Gastroesophageal sphincter (tissue), 3 donors: ENCODE data around the gene MBNL1.

Source experiments
- EP300 ChIP-seq: sonication (generic); formaldehyde crosslinking; IDR thresholded peaks from one replicate; pipeline ENCODE4 v1.6.1; 2017; ENCODE audit warnings: antibody characterized with exemption, mild to moderate bottlenecking
- POLR2A ChIP-seq, 2 donors: fragments of 450-650 bp; IDR thresholded peaks; one replicate each; pipeline ENCODE4 v1.6.1; 2017; ENCODE audit warnings: antibody characterized with exemption in 2 of 2, mild to moderate bottlenecking in 2 of 2, moderate library complexity in 1 of 2
- TF ChIP-seq, protein P1 (sequence below), 4 experiments: fragments of 200-600 bp in 2 of 4; fragments of 450-650 bp in 2 of 4; sonication (generic) in 1 of 4; IDR thresholded peaks; one replicate each; pipeline ENCODE4 v1.5.1; 2017 to 2019; ENCODE audit warnings: antibody characterized with exemption in 4 of 4, mild to moderate bottlenecking in 2 of 4, moderate library complexity in 2 of 4

GRCh38 chr3:152446495-152446894 is 177.8 kb downstream of the MBNL1 start:
- TF ChIP-seq POLR2A (IDR thresholded peaks at IDR 0.05) (no peak), EP300 (no peak)
- TF ChIP-seq, protein P1, sequence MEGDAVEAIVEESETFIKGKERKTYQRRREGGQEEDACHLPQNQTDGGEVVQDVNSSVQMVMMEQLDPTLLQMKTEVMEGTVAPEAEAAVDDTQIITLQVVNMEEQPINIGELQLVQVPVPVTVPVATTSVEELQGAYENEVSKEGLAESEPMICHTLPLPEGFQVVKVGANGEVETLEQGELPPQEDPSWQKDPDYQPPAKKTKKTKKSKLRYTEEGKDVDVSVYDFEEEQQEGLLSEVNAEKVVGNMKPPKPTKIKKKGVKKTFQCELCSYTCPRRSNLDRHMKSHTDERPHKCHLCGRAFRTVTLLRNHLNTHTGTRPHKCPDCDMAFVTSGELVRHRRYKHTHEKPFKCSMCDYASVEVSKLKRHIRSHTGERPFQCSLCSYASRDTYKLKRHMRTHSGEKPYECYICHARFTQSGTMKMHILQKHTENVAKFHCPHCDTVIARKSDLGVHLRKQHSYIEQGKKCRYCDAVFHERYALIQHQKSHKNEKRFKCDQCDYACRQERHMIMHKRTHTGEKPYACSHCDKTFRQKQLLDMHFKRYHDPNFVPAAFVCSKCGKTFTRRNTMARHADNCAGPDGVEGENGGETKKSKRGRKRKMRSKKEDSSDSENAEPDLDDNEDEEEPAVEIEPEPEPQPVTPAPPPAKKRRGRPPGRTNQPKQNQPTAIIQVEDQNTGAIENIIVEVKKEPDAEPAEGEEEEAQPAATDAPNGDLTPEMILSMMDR (IDR thresholded peaks at IDR 0.05) = no peak
